Measurements from ENCODE around the gene FRMD5. TPM values are rescaled to one million over a fixed set of nuclear protein-coding genes. Genes with fewer than 3 reads are reported as not detected.

Gene FRMD5
- total and polyA plus RNA-seq, 11 donors = 12.5 to 110 (median 55.7) TPM

DNA sequence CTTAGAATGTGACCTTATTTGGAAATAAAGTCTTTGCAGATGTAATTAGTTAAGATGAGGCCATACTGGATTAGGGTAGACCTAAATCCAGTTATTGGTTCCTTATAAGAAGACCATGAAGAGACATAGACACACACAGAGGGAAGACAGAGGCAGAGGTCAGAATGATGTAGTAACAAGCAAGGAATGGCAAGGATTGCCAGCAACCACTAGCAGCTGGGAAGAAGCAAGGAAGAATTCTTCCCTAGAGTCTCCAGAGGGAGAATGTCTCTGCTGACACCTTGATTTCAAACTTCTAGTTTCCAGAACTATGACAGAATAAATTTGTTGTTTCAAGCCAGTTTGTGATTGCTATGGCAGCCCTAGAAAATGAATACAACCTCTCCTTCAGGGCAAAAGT, 251.6 kb downstream of the FRMD5 start:
- intact Hi-C loops (cut with DNase I) = no loop called here
- H3K9me3 ChIP-seq = no peaks in the 10 kb centered on the region
- H3K27ac ChIP-seq = no peak overlapping the region
- H3K4me3 ChIP-seq = no peak overlapping the region
- no peaks in the 10 kb centered on the region for H3K4me1 ChIP-seq
- TF ChIP-seq POLR2A (IDR thresholded peaks at IDR 0.05) = no peak
- TF ChIP-seq, protein P1, sequence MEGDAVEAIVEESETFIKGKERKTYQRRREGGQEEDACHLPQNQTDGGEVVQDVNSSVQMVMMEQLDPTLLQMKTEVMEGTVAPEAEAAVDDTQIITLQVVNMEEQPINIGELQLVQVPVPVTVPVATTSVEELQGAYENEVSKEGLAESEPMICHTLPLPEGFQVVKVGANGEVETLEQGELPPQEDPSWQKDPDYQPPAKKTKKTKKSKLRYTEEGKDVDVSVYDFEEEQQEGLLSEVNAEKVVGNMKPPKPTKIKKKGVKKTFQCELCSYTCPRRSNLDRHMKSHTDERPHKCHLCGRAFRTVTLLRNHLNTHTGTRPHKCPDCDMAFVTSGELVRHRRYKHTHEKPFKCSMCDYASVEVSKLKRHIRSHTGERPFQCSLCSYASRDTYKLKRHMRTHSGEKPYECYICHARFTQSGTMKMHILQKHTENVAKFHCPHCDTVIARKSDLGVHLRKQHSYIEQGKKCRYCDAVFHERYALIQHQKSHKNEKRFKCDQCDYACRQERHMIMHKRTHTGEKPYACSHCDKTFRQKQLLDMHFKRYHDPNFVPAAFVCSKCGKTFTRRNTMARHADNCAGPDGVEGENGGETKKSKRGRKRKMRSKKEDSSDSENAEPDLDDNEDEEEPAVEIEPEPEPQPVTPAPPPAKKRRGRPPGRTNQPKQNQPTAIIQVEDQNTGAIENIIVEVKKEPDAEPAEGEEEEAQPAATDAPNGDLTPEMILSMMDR (IDR thresholded peaks at IDR 0.05) = no peak
- DNase-seq = no peak
- H3K27me3 ChIP-seq = no peaks in the 10 kb centered on the region
- H3K36me3 ChIP-seq = no peaks in the 10 kb centered on the region
- ATAC-seq = no peak

DNA sequence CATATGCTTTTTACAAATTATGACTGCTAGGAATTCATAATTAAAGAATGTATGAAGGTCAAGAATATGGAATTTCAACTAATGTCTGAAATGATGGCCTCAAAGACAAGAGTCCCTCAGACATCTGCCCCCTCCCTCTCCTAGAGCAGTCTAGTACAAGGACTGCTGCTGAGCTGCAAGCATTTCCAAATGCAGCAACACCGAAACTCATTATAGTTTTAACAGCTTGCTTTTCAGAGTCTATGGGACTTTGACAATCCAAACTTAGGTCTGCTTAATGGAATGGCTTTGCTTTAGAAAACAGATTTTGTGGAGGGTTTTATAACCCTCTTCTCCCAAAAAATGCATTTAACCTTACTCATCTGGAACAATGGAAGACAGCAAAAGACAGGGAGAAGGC, 252.9 kb downstream of the FRMD5 start:
- DNase-seq = no peak

DNA sequence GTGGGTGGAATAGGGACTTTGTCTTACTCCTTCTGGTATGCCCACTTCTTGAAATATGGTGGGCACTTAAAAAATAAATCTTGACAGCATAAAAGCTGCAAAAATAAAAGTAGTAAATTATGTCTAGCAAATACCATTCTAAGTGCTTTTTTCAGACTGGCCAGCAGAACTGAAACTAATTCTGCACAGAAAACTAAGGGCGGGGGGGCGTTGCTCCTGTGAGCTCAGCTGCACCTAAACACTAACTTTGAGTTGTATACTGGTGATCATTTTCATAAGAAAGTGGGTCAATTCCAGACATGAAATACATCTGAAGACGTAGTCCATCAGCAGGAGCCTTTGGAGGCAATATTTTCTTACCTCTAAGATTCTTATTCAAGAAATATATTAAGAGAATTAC, 253.5 kb downstream of the FRMD5 start:
- Histone ChIP-seq H3K27ac (no peak overlapping the region), H3K36me3 (no peaks in the 10 kb centered on the region), H3K4me1 (no peaks in the 10 kb centered on the region), H3K27me3 (no peaks in the 10 kb centered on the region), H3K4me3 (no peak overlapping the region), H3K9me3 (no peaks in the 10 kb centered on the region)
- no peak for TF ChIP-seq POLR2A (IDR thresholded peaks at IDR 0.05)
- TF ChIP-seq, protein P1 (IDR thresholded peaks at IDR 0.05) = no peak
- WGBS, 4 donors = 81 to 87% (median 85%) methylated on average over 3 of the region's 3 CpGs
- intact Hi-C loops (cut with DNase I) = no loop called here
- ATAC-seq = no peak
- DNase-seq = no peak

More for the DNA sequence above, 252.9 kb downstream of the FRMD5 start:
- Histone ChIP-seq H3K27me3 (no peaks in the 10 kb centered on the region), H3K4me3 (no peak overlapping the region), H3K36me3 (no peaks in the 10 kb centered on the region), H3K27ac (no peak overlapping the region), H3K4me1 (no peaks in the 10 kb centered on the region), H3K9me3 (no peaks in the 10 kb centered on the region)
- ATAC-seq = no peak
- intact Hi-C loops (cut with DNase I) = no loop called here
- 79 to 92% (median 88%) methylated on average over 1 of the region's 1 CpG for WGBS, 4 donors
- TF ChIP-seq, protein P1 (IDR thresholded peaks at IDR 0.05) = no peak
- TF ChIP-seq POLR2A (IDR thresholded peaks at IDR 0.05) = no peak

DNA sequence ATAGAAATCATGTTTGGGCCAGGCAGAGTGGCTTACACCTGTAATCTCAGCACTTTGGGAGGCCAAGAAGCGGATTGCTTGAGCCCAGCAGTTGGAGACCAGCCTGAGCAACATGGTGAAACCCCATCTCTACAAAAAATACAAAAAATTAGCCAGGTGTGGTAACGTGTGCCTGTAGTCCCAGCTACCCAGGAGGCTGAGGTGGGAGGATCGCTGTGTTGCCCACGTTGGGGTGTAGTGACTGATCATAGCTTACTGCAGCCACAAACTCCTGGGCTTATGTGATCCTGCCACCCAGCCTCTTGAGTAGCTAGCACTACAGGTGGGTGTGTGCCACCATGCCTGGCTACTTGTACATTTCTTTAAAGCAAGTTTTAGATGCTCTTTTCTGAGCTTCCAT, 254.0 kb downstream of the FRMD5 start:
- DNase-seq (no peak), ATAC-seq (no peak)
- no peak overlapping the region for H3K4me3 ChIP-seq
- H3K9me3 ChIP-seq = no peaks in the 10 kb centered on the region
- 71 to 94% (median 81%) methylated on average over 4 of the region's 4 CpGs for WGBS, 4 donors
- TF ChIP-seq, protein P1 (IDR thresholded peaks at IDR 0.05) = no peak
- no peak for TF ChIP-seq POLR2A (IDR thresholded peaks at IDR 0.05)
- H3K27ac ChIP-seq = no peak overlapping the region
- no peaks in the 10 kb centered on the region for H3K36me3 ChIP-seq
- H3K4me1 ChIP-seq = no peaks in the 10 kb centered on the region
- intact Hi-C loops (cut with DNase I) = no loop called here
- H3K27me3 ChIP-seq = no peaks in the 10 kb centered on the region
